ENCODE results near the gene PARVG. TPM values are rescaled to one million over a fixed set of nuclear protein-coding genes. Genes with fewer than 3 reads are reported as not detected.

The PARVG gene
- total and polyA plus RNA-seq, 9 of the 15 experiments (the other 6 are each of a cell fraction or from before 2014, with no cell fraction given): 0.35 TPM; not detected in 8

DNA sequence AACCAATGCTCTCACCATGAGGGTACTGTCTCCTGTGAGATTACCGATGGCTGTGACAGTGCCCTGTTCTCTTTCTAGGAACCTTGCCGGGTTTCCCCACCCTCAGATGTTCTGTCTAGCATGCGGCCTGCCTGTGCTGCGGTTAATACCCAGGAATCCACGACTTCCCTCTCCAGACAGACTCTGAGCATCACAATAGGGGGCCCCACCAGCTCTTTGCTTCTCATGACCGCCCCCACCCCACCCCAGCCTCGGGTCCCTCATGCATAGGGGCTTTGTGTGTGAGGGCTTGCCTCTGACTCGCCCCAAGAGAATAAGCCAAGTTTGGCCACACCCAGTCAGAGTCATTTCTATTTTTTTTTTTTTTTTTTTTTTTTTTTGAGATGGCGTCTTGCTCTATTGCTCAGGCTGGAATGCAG, 10.3 kb downstream of the PARVG start (continued):
- TF ChIP-seq, protein P1, sequence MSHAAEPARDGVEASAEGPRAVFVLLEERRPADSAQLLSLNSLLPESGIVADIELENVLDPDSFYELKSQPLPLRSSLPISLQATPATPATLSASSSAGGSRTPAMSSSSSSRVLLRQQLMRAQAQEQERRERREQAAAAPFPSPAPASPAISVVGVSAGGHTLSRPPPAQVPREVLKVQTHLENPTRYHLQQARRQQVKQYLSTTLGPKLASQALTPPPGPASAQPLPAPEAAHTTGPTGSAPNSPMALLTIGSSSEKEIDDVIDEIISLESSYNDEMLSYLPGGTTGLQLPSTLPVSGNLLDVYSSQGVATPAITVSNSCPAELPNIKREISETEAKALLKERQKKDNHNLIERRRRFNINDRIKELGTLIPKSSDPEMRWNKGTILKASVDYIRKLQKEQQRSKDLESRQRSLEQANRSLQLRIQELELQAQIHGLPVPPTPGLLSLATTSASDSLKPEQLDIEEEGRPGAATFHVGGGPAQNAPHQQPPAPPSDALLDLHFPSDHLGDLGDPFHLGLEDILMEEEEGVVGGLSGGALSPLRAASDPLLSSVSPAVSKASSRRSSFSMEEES (CRISPR knock-in tag; IDR thresholded peaks at IDR 0.05): no peak
- TF ChIP-seq DNMT1 (IDR thresholded peaks at IDR 0.05) (no peak), CTBP1 (IDR thresholded peaks at IDR 0.05; ENCODE audit: borderline replicate concordance) (no peak), PRPF4 (IDR thresholded peaks at IDR 0.05; ENCODE audit: insufficient read depth, low read depth, low read length, poor library complexity, severe bottlenecking) (no peak), EHMT2 (IDR thresholded peaks at IDR 0.05) (no peak), ZNF217 (CRISPR knock-in tag; IDR thresholded peaks at IDR 0.05) (no peak), THRAP3 (IDR thresholded peaks at IDR 0.05; ENCODE audit: borderline replicate concordance) (no peak)
- TF ChIP-seq, protein P2, sequence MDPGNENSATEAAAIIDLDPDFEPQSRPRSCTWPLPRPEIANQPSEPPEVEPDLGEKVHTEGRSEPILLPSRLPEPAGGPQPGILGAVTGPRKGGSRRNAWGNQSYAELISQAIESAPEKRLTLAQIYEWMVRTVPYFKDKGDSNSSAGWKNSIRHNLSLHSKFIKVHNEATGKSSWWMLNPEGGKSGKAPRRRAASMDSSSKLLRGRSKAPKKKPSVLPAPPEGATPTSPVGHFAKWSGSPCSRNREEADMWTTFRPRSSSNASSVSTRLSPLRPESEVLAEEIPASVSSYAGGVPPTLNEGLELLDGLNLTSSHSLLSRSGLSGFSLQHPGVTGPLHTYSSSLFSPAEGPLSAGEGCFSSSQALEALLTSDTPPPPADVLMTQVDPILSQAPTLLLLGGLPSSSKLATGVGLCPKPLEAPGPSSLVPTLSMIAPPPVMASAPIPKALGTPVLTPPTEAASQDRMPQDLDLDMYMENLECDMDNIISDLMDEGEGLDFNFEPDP (CRISPR knock-in tag; IDR thresholded peaks at IDR 0.05): no peak

Measured in K562 (cell line).